ENCODE measurements around the gene DCUN1D3.

DCUN1D3 gene

DNA sequence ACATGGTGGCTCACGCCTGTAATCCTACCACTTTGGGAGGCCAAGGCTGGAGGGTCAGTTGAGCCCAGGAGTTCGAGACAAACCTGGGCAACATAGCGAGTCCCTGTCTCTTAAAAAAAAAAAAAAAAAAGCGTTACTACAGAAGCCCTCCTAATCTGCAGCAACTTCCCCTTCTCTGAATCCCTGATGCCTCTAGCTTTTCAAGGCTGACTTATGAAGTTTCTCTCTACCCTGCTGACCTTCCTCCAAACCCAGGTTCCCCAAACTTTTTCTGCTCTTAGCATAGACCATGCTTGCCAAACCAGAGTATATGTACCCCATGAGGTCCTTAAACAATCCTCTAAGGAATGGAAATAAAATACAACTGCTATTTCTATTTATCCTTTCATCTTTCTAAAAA, 16.8 kb upstream of the DCUN1D3 start:
- H3K4me3 ChIP-seq (ENCODE audit: low read depth, low read length), result no peak overlapping the region
- no peak for TF ChIP-seq POLR2A (IDR thresholded peaks at IDR 0.05; ENCODE audit: extremely low read depth, insufficient read length)
- TF ChIP-seq, protein P1, sequence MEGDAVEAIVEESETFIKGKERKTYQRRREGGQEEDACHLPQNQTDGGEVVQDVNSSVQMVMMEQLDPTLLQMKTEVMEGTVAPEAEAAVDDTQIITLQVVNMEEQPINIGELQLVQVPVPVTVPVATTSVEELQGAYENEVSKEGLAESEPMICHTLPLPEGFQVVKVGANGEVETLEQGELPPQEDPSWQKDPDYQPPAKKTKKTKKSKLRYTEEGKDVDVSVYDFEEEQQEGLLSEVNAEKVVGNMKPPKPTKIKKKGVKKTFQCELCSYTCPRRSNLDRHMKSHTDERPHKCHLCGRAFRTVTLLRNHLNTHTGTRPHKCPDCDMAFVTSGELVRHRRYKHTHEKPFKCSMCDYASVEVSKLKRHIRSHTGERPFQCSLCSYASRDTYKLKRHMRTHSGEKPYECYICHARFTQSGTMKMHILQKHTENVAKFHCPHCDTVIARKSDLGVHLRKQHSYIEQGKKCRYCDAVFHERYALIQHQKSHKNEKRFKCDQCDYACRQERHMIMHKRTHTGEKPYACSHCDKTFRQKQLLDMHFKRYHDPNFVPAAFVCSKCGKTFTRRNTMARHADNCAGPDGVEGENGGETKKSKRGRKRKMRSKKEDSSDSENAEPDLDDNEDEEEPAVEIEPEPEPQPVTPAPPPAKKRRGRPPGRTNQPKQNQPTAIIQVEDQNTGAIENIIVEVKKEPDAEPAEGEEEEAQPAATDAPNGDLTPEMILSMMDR (IDR thresholded peaks at IDR 0.05; ENCODE audit: low read depth, low read length), result no peak
- TF ChIP-seq, protein P2, sequence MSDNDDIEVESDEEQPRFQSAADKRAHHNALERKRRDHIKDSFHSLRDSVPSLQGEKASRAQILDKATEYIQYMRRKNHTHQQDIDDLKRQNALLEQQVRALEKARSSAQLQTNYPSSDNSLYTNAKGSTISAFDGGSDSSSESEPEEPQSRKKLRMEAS (IDR thresholded peaks at IDR 0.05; ENCODE audit: low read depth, low read length), result no peak
- peak; percentile 80 for DNase-seq (ENCODE audit: low read depth)

DNA sequence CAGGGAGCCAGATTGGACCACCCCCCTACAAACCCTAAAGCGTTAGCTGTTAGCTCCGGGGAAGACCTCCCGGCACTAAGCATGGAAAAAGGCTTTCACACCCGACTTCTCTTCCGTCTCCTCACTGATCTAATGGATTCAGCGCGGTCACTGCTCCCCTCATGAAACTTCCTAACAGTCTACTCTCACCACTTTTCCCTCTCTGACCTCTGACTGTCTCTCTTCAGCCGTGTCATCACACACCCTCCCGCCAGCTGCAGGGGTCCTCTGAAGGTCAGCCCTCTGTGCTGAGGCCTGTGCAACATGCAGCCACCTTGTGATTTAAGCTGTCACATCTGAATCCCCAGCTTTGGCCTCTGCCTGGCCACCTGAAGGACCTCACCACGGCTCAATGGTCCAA, 16.1 kb upstream of the DCUN1D3 start:
- DNase-seq (ENCODE audit: low read depth), result peak; percentile 36
- H3K4me3 ChIP-seq (ENCODE audit: low read depth, low read length), result no peak overlapping the region
- no peak for TF ChIP-seq MYC (IDR thresholded peaks at IDR 0.05; ENCODE audit: low read depth, low read length)
- TF ChIP-seq, protein P2 (IDR thresholded peaks at IDR 0.05; ENCODE audit: low read depth, low read length), result no peak
- TF ChIP-seq POLR2A (IDR thresholded peaks at IDR 0.05; ENCODE audit: extremely low read depth, insufficient read length), result no peak
- TF ChIP-seq, protein P1 (IDR thresholded peaks at IDR 0.05; ENCODE audit: low read depth, low read length), result no peak

DNA sequence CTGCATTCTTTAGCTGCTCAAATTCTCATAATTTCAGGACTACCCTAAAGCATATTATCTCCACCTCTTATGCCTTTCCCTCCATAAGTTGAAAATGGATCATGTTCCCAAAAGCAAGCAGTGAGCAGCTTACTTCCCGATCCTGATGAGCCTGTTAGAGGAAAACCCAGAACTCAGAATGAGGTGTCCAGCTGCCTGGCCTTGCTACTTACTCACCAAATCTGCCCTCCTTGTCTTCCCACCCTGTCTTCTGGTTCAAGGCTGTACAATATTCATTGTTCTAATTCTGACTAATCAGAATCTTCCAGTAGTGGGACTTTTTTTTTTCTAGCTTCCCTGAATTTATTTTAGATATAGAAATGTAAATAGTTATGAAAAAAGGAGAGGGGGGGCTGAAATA, 11.2 kb upstream of the DCUN1D3 start:
- H3K4me3 ChIP-seq (ENCODE audit: low read depth, low read length), result peak overlapping the region; percentile 7
- DNase-seq (ENCODE audit: low read depth), result no peak
- TF ChIP-seq, protein P2 (IDR thresholded peaks at IDR 0.05; ENCODE audit: low read depth, low read length), result no peak
- TF ChIP-seq POLR2A (IDR thresholded peaks at IDR 0.05; ENCODE audit: extremely low read depth, insufficient read length), result no peak

DNA sequence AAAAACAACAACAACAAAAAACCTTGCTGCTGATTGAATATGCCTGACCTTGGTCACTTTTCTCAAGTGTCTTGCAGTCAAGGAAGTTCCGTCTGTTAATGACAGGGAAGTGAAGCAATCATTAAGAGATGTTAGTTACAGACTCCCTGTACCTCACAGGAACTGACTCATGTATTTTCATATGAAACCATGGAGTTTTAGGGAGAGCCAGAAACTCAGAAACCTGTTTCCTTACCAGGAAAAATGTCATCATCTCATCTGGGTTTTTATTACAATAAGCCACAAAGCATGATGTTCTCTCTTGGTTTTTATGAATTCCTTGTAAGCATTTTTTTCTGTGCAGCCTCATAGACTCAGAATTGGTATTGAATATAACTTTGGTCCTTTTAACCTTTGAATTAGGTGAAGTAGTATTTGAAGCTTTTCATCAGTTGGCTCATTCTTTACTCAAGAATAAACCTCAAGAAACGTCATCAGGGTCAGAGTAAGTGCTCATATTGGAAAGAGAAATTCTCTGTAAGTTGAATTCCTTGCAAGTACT, 10.7 kb upstream of the DCUN1D3 start:
- TF ChIP-seq, protein P1 (IDR thresholded peaks at IDR 0.05; ENCODE audit: low read depth, low read length), result no peak
- TF ChIP-seq POLR2A (IDR thresholded peaks at IDR 0.05; ENCODE audit: extremely low read depth, insufficient read length) (no peak), MYC (IDR thresholded peaks at IDR 0.05; ENCODE audit: low read depth, low read length) (no peak)
- TF ChIP-seq, protein P2 (IDR thresholded peaks at IDR 0.05; ENCODE audit: low read depth, low read length), result no peak
- peak; percentile 92 for DNase-seq (ENCODE audit: low read depth)
- H3K4me3 ChIP-seq (ENCODE audit: low read depth, low read length), result peak overlapping the region; percentile 7

DNA sequence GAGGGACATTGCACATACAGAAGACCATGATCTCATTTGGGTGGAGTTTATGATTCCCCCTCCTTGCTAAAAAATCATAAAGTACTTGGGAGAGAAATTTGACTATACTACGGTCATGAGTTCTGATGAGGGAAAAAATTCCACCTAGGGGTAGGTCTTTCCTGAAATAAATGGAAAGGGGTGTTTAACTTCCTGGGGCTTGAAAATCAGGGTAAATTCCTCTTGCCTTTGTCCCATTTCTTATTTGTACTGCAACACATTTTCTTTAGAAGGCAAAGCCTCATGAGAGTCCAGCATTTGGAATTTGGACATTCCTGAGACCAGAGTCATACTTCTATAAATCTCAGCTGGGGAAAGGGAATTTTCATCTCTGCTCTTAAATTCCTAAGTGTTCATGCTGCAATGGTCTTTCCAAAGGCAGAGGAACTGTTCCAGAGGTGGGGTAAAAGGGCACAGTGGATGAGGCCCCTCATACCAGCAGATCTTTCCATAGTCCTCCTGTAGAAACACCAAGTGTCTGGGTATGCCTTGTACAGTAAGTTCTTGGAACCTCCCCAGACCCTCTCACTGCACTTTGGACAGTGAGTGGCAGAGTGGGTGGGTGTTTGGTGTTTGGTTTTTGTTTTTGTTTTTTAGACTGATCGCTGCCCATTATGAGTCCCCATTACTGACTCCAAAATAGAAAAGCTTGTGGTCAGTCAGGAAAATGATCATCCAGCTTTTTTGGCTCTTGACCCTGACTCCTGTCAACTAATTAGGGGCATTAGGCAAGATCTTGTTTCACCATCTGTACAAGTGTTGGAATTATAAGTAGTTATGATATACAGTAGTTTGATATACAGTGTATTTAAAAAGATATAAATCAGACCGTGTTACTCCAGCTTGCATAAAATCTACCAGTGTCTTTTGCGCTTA, 6.4 kb upstream of the DCUN1D3 start:
- TF ChIP-seq MYC (IDR thresholded peaks at IDR 0.05; ENCODE audit: low read depth, low read length) (no peak), POLR2A (IDR thresholded peaks at IDR 0.05; ENCODE audit: extremely low read depth, insufficient read length) (no peak)
- TF ChIP-seq, protein P1 (IDR thresholded peaks at IDR 0.05; ENCODE audit: low read depth, low read length), result no peak
- TF ChIP-seq, protein P2 (IDR thresholded peaks at IDR 0.05; ENCODE audit: low read depth, low read length), result no peak
- no peak for DNase-seq (ENCODE audit: low read depth)
- H3K4me3 ChIP-seq (ENCODE audit: low read depth, low read length), result no peak overlapping the region

DNA sequence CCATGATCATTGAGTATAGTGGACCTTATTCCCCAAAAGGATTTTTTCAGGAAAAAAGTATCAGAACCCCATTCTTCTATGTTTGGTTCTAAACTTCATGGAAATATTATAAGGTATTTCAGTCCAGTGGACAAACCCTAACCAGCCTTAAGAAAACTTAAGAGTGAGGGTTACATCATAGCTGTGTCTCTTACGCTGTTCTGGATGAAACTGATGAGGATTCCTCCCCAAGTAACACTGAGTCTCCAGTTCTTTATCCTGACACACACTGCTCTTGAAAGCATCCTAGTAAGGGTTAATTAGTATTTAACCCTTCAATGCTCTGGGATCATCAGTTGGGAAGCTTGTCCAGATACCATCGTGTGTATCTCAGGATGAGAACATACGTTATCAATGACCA, 5.4 kb upstream of the DCUN1D3 start:
- no peak overlapping the region for H3K4me3 ChIP-seq (ENCODE audit: low read depth, low read length)
- DNase-seq (ENCODE audit: low read depth), result no peak
- TF ChIP-seq POLR2A (IDR thresholded peaks at IDR 0.05; ENCODE audit: extremely low read depth, insufficient read length) (no peak), MYC (IDR thresholded peaks at IDR 0.05; ENCODE audit: low read depth, low read length) (no peak)
- TF ChIP-seq, protein P2 (IDR thresholded peaks at IDR 0.05; ENCODE audit: low read depth, low read length), result no peak
- TF ChIP-seq, protein P1 (IDR thresholded peaks at IDR 0.05; ENCODE audit: low read depth, low read length), result no peak
